PC-9 (cell line): ENCODE results near the gene ELP5. TPM values are rescaled to one million over a fixed set of nuclear protein-coding genes. Genes with fewer than 3 reads are reported as not detected.

Experiments
- BruUV-seq: library from RNA; stranded (reverse); fragments of 400-500 nt; replicated peaks from 2 replicates; lab custom pipeline; 2021; lab: Mats Ljungman, UMichigan
- CTCF ChIA-PET: fragments of 300-600 bp; sonication (Branson Sonifier 250); formaldehyde crosslinking; loops from one replicate; lab custom pipeline; 2022; ENCODE audit warnings: antibody characterized with exemption; lab: Charles Lee
- POLR2A ChIA-PET: fragments of 300-600 bp; sonication (Branson Sonifier 250); formaldehyde crosslinking; loops from one replicate; lab custom pipeline; 2022; ENCODE audit warnings: antibody characterized with exemption; ENCODE audit not compliant: unreplicated experiment; lab: Charles Lee
- DNase-seq, 2 experiments: peaks; one replicate each; pipeline versions ENCODE4 v3.0.0 to v3.0.0-alpha.2; 2015 to 2022; ENCODE audit warnings: mixed read lengths in 1 of 2
- H2AFZ ChIP-seq: fragments of 200-600 bp; sonication (generic); 2 replicates; pipeline ENCODE4 v1.8.1; 2017; ENCODE audit warnings: antibody characterized with exemption
- H3F3A ChIP-seq: fragments of 200-600 bp; sonication (generic); 2 replicates; pipeline ENCODE4 v1.8.1; 2017; ENCODE audit warnings: antibody characterized with exemption, mild to moderate bottlenecking, low read depth; ENCODE audit not compliant: insufficient read depth
- H3K27ac ChIP-seq: fragments of 200-600 bp; sonication (generic); 2 replicates; pipeline ENCODE4 v1.6.1; 2016; ENCODE audit warnings: mixed run types
- H3K27me3 ChIP-seq: fragments of 200-600 bp; sonication (generic); 2 replicates; pipeline ENCODE4 v1.6.1; 2016; ENCODE audit warnings: low read depth, mixed run types; ENCODE audit not compliant: insufficient read depth
- H3K36me3 ChIP-seq: fragments of 200-600 bp; sonication (generic); 2 replicates; pipeline ENCODE4 v1.6.1; 2016; ENCODE audit warnings: low read depth, mixed run types
- H3K4me1 ChIP-seq: fragments of 200-600 bp; sonication (generic); replicated peaks from 2 replicates; pipeline ENCODE4 v1.6.1; 2016; ENCODE audit warnings: mixed run types; ENCODE audit not compliant: insufficient read depth
- H3K4me2 ChIP-seq: fragments of 200-600 bp; sonication (generic); 2 replicates; pipeline ENCODE4 v1.6.1; 2017; ENCODE audit warnings: mixed run types
- H3K4me3 ChIP-seq: fragments of 200-600 bp; sonication (generic); 2 replicates; pipeline ENCODE4 v1.6.1; 2016; ENCODE audit warnings: mixed run types
- H3K79me2 ChIP-seq: fragments of 200-600 bp; sonication (generic); 2 replicates; pipeline ENCODE4 v1.6.1; 2017; ENCODE audit warnings: low read depth, mixed run types
- H3K9me2 ChIP-seq: fragments of 200-600 bp; sonication (generic); 2 replicates; pipeline ENCODE4 v1.8.1; 2017; ENCODE audit warnings: mild to moderate bottlenecking; ENCODE audit not compliant: insufficient read depth
- H3K9me3 ChIP-seq: fragments of 200-600 bp; sonication (generic); 2 replicates; pipeline ENCODE4 v1.8.1; 2016; ENCODE audit warnings: low read depth; ENCODE audit not compliant: insufficient read depth
- H4K20me1 ChIP-seq: fragments of 200-600 bp; sonication (generic); 2 replicates; pipeline ENCODE4 v1.8.1; 2017; ENCODE audit not compliant: insufficient read depth
- EZH2 ChIP-seq: fragments of 200-600 bp; sonication (generic); IDR thresholded peaks from 2 replicates; pipeline ENCODE4 v1.8.0; 2017; ENCODE audit warnings: antibody characterized with exemption, low read depth
- intact Hi-C: fragments of 100-400 bp; cut with micrococcal nuclease; formaldehyde crosslinking; loops from one replicate; pipeline ENCODE4 v1.10.0; 2022; ENCODE audit not compliant: unreplicated experiment
- total RNA-seq: library from RNA; stranded (reverse); gene quantifications from 2 replicates; pipeline ENCODE4 v1.2.3, GENCODE V29; 2021
- TF ChIP-seq, protein P1 (sequence below): fragments of 200-600 bp; sonication (generic); conservative IDR thresholded peaks from 2 replicates; pipeline ENCODE4 v1.6.1; 2017; ENCODE audit warnings: mixed run types, antibody characterized with exemption, mild to moderate bottlenecking, moderate library complexity

ELP5 gene
- total RNA-seq, 1 experiment from 2014 or later, result 45.1 TPM

DNA sequence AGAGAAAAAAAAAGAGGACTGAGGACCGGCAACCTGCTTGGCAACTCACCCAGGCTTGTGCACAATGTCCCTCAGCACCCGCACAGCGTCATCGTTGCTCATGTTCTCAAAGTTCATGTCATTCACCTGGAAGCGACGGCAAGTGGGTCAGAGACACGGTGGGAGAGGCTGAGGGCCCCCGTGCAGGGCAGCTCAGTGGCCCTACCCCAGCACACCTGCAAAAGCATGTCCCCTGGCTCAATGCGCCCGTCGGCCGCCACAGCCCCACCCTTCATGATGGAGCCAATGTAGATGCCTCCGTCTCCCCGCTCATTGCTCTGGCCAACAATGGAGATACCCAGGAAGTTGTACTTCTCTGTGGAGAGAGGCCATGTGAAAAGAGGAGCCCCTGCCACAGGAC is 23.1 kb upstream of the ELP5 start:
- H3K27me3 ChIP-seq, result no peaks in the 10 kb centered on the region
- CTCF ChIA-PET, result no interaction called here
- no TSS peak for BruUV-seq
- no peaks in the 10 kb centered on the region for H3K9me3 ChIP-seq
- peaks cover 17% of the 10 kb centered on the region for H3K36me3 ChIP-seq
- H3K4me3 ChIP-seq, result no peak overlapping the region
- H2AFZ ChIP-seq, result no peak overlapping the region
- DNase-seq, result no peak
- peaks cover 45% of the 10 kb centered on the region for H3K79me2 ChIP-seq
- H4K20me1 ChIP-seq, result peaks cover 23% of the 10 kb centered on the region
- H3K9me2 ChIP-seq, result no peaks in the 10 kb centered on the region
- TF ChIP-seq EZH2, result no peak
- TF ChIP-seq, protein P1, sequence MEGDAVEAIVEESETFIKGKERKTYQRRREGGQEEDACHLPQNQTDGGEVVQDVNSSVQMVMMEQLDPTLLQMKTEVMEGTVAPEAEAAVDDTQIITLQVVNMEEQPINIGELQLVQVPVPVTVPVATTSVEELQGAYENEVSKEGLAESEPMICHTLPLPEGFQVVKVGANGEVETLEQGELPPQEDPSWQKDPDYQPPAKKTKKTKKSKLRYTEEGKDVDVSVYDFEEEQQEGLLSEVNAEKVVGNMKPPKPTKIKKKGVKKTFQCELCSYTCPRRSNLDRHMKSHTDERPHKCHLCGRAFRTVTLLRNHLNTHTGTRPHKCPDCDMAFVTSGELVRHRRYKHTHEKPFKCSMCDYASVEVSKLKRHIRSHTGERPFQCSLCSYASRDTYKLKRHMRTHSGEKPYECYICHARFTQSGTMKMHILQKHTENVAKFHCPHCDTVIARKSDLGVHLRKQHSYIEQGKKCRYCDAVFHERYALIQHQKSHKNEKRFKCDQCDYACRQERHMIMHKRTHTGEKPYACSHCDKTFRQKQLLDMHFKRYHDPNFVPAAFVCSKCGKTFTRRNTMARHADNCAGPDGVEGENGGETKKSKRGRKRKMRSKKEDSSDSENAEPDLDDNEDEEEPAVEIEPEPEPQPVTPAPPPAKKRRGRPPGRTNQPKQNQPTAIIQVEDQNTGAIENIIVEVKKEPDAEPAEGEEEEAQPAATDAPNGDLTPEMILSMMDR, result no peak
- H3F3A ChIP-seq, result peaks cover 37% of the 10 kb centered on the region
- H3K27ac ChIP-seq, result no peak overlapping the region
- H3K4me1 ChIP-seq, result peaks cover 21% of the 10 kb centered on the region
- intact Hi-C loops, result no loop called here
- no peak overlapping the region for H3K4me2 ChIP-seq
- POLR2A ChIA-PET, result no interaction called here

DNA sequence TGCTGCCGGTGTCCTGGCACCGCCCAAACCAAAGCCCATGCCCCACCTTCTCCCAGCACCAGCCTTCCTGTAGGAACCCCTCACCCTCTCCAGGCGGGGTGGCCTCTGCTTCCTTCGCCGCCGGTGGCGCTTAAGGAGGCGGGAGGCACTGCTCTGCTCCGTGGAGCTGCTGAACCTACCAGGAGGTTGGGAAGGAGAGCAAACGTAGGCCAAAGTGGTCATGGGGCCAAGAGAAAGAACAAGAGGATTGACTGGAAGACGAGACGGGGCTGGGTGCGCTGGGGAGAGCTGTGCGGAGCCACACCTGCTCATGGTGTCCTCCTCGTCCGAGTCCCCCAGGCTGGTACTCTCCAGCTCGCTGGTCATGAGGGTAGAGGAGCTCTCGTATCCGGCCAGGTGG is 22.5 kb upstream of the ELP5 start:
- Histone ChIP-seq H2AFZ (no peak overlapping the region), H3K4me3 (no peak overlapping the region), H3K27ac (no peak overlapping the region), H3K36me3 (peaks cover 16% of the 10 kb centered on the region; the same call in 1 of the 2 replicates), H3K9me2 (no peaks in the 10 kb centered on the region), H3F3A (peaks cover 39% of the 10 kb centered on the region), H3K27me3 (no peaks in the 10 kb centered on the region), H3K79me2 (peaks cover 44% of the 10 kb centered on the region), H3K4me2 (no peak overlapping the region), H3K9me3 (no peaks in the 10 kb centered on the region), H4K20me1 (peaks cover 20% of the 10 kb centered on the region), H3K4me1 (peaks cover 22% of the 10 kb centered on the region)
- POLR2A ChIA-PET, result interaction anchor here (0.8 kb wide), 1 partner anchor 9 kb away, joined by 3 read pairs; no protein-coding TSS in a partner anchor
- TF ChIP-seq EZH2, result no peak
- TF ChIP-seq, protein P1, result no peak
- CTCF ChIA-PET, result no interaction called here
- intact Hi-C loops, result no loop called here
- no peak for DNase-seq
- BruUV-seq, result no TSS peak

DNA sequence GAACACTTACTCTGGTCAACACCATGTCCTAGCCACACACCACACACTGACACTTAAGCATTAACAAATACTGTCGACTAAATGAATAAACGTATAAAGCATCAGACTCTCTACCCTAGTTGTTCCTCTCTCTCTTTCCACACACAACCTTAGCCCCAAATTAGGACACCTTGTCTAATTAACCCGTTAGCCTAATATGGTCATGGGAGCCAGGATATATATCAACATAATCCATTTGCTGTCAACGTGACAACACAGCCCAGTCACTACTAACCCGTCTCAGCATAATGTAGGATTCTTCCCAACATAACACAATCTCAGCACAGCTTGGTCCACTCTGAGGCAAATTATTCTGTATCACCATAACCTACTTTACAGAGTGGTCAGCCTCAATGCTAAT is 19.9 kb upstream of the ELP5 start:
- ChIA-PET POLR2A (no interaction called here), CTCF (no interaction called here)
- TF ChIP-seq, protein P1, result no peak
- no peak for TF ChIP-seq EZH2
- intact Hi-C loops, result no loop called here
- Histone ChIP-seq H3K27me3 (no peaks in the 10 kb centered on the region), H3K9me2 (no peaks in the 10 kb centered on the region), H4K20me1 (peaks cover 28% of the 10 kb centered on the region), H3K4me3 (peak overlapping the region; percentile 82; the same call in 1 of the 2 replicates), H3K4me1 (peaks cover 34% of the 10 kb centered on the region), H3K9me3 (no peaks in the 10 kb centered on the region), H3K36me3 (peaks cover 36% of the 10 kb centered on the region), H2AFZ (no peak overlapping the region), H3K79me2 (peaks cover 69% of the 10 kb centered on the region), H3K4me2 (peak overlapping the region; percentile 97), H3K27ac (no peak overlapping the region), H3F3A (peaks cover 43% of the 10 kb centered on the region)
- no TSS peak for BruUV-seq
- DNase-seq, result no peak
